SK-N-SH treated with all-trans-retinoic acid at 6 μM for 48 hours (cell line): ENCODE results near the gene CCSER1.
"Not testable (repeated sequence)": the region's sequence is repeated elsewhere in the genome, so short reads cannot be mapped to it uniquely, and the experiment has no call there.

Source experiments
- ATAC-seq: fragments of 200-7000 bp; cut with Tn5 transposase; 3 replicates; pipeline ENCODE4 v1.9.1; 2020; ENCODE audit warnings: mild to moderate bottlenecking, moderate library complexity
- ARNTL ChIP-seq: fragments of 450-650 bp; formaldehyde crosslinking; IDR thresholded peaks from 2 replicates; pipeline ENCODE4 v1.5.0; 2020; ENCODE audit warnings: low read depth, mild to moderate bottlenecking, moderate library complexity, borderline replicate concordance
- BACH2 ChIP-seq: fragments of 250-450 bp; sonication (Bioruptor Pico); IDR thresholded peaks from 2 replicates; pipeline ENCODE4 v1.9.0; 2021; ENCODE audit warnings: mild to moderate bottlenecking, borderline replicate concordance
- CREB5 ChIP-seq: fragments of 250-450 bp; sonication (Bioruptor Pico); IDR thresholded peaks from 2 replicates; pipeline ENCODE4 v1.5.1; 2020; ENCODE audit warnings: low read depth, mild to moderate bottlenecking, moderate library complexity
- CSDC2 ChIP-seq: fragments of 250-450 bp; sonication (Bioruptor Pico); IDR thresholded peaks from 2 replicates; pipeline ENCODE4 v1.5.0; 2020; ENCODE audit warnings: mild to moderate bottlenecking, moderate library complexity
- CSRNP3 ChIP-seq: fragments of 250-450 bp; sonication (Bioruptor Pico); IDR thresholded peaks from 2 replicates; pipeline ENCODE4 v1.5.1; 2021; ENCODE audit warnings: mild to moderate bottlenecking, moderate library complexity
- ESRRG ChIP-seq: fragments of 250-450 bp; sonication (Bioruptor Pico); IDR thresholded peaks from 2 replicates; pipeline ENCODE4 v1.6.1; 2021; ENCODE audit warnings: mild to moderate bottlenecking
- GLIS3 ChIP-seq: fragments of 250-450 bp; sonication (Bioruptor Pico); IDR thresholded peaks from 2 replicates; pipeline ENCODE4 v1.5.0; 2020; ENCODE audit warnings: mild to moderate bottlenecking, moderate library complexity
- ISL1 ChIP-seq: fragments of 250-450 bp; sonication (Bioruptor Pico); IDR thresholded peaks from 2 replicates; pipeline ENCODE4 v2.1.2; 2022; ENCODE audit warnings: mild to moderate bottlenecking, moderate library complexity
- OSR1 ChIP-seq: fragments of 250-450 bp; sonication (Bioruptor Pico); IDR thresholded peaks from 2 replicates; pipeline ENCODE4 v1.8.0; 2022; ENCODE audit warnings: moderate library complexity, mild to moderate bottlenecking, inconsistent platforms
- PATZ1 ChIP-seq: fragments of 250-450 bp; sonication (Bioruptor Pico); IDR thresholded peaks from 2 replicates; pipeline ENCODE4 v1.8.0; 2020; ENCODE audit warnings: mild to moderate bottlenecking, moderate library complexity, borderline replicate concordance
- POU6F1 ChIP-seq: fragments of 250-450 bp; sonication (Bioruptor Pico); IDR thresholded peaks from 2 replicates; pipeline ENCODE4 v1.8.0; 2021; ENCODE audit warnings: low read depth, mild to moderate bottlenecking, moderate library complexity, borderline replicate concordance
- PPARA ChIP-seq: fragments of 250-450 bp; sonication (Bioruptor Pico); IDR thresholded peaks from 2 replicates; pipeline ENCODE4 v1.5.0; 2020; ENCODE audit warnings: mild to moderate bottlenecking, borderline replicate concordance
- RARB ChIP-seq: fragments of 250-450 bp; sonication (Bioruptor Pico); IDR thresholded peaks from 2 replicates; pipeline ENCODE4 v1.8.0; 2021; ENCODE audit warnings: mild to moderate bottlenecking, moderate library complexity
- SNAI2 ChIP-seq: fragments of 250-450 bp; sonication (Bioruptor Pico); IDR thresholded peaks from 2 replicates; pipeline ENCODE4 v1.5.0; 2020; ENCODE audit warnings: mild to moderate bottlenecking, moderate library complexity
- TOX ChIP-seq: fragments of 250-450 bp; sonication (Bioruptor Pico); IDR thresholded peaks from 2 replicates; pipeline ENCODE4 v1.8.0; 2021; ENCODE audit warnings: mild to moderate bottlenecking, moderate library complexity, borderline replicate concordance
- ZC3H10 ChIP-seq: fragments of 250-450 bp; sonication (Bioruptor Pico); IDR thresholded peaks from 2 replicates; pipeline ENCODE4 v1.5.1; 2021; ENCODE audit warnings: mild to moderate bottlenecking, moderate library complexity
- ZFP3 ChIP-seq: fragments of 250-450 bp; sonication (Bioruptor Pico); IDR thresholded peaks from 2 replicates; pipeline ENCODE4 v1.5.0; 2020; ENCODE audit warnings: mild to moderate bottlenecking, moderate library complexity
- ZFP30 ChIP-seq: fragments of 450-650 bp; formaldehyde crosslinking; IDR thresholded peaks from 2 replicates; pipeline ENCODE4 v1.5.0; 2022; ENCODE audit warnings: mild to moderate bottlenecking, moderate library complexity
- ZNF565 ChIP-seq: fragments of 450-650 bp; formaldehyde crosslinking; conservative IDR thresholded peaks from 2 replicates; pipeline ENCODE4 v1.5.0; 2020; ENCODE audit warnings: low read depth, mild to moderate bottlenecking, moderate library complexity
- ZNF70 ChIP-seq: fragments of 450-650 bp; formaldehyde crosslinking; IDR thresholded peaks from 2 replicates; pipeline ENCODE4 v1.5.0; 2020; ENCODE audit warnings: mild to moderate bottlenecking, moderate library complexity
- ZNF8 ChIP-seq: fragments of 450-650 bp; formaldehyde crosslinking; IDR thresholded peaks from 2 replicates; pipeline ENCODE4 v1.5.0; 2020; ENCODE audit warnings: mild to moderate bottlenecking, moderate library complexity

The CCSER1 gene

GRCh38 chr4:91358621-91359020 lies 1231.4 kb downstream of the CCSER1 start:
- not testable (repeated sequence) for ATAC-seq

- no peak for TF ChIP-seq CSRNP3 (CRISPR knock-in tag)
- no peak for TF ChIP-seq TOX (CRISPR knock-in tag)
- no peak for TF ChIP-seq ESRRG
- TF ChIP-seq ZC3H10 = no peak
- no peak for TF ChIP-seq GLIS3 (CRISPR knock-in tag)
- TF ChIP-seq ZFP30 = no peak
- TF ChIP-seq ZNF70 (CRISPR knock-in tag) = no peak
- TF ChIP-seq ZNF565 (CRISPR knock-in tag) = no peak
- TF ChIP-seq BACH2 = no peak
- TF ChIP-seq ZNF8 (CRISPR knock-in tag) = no peak
- TF ChIP-seq PATZ1 = no peak
- ATAC-seq = no peak
These were observed 1232.1 kb downstream of the CCSER1 start for GRCh38 chr4:91359041-91360031.

GRCh38 chr4:91362125-91362524 lies 1234.9 kb downstream of the CCSER1 start:
- TF ChIP-seq BACH2 (no peak), RARB (CRISPR knock-in tag) (no peak), ARNTL (no peak), ZFP3 (CRISPR knock-in tag) (no peak), ZNF565 (CRISPR knock-in tag) (no peak), ZC3H10 (no peak), POU6F1 (CRISPR knock-in tag) (no peak), ISL1 (CRISPR knock-in tag) (no peak), CREB5 (CRISPR knock-in tag) (no peak), PPARA (CRISPR knock-in tag) (no peak), ZFP30 (no peak), TOX (CRISPR knock-in tag) (no peak), ESRRG (no peak), GLIS3 (CRISPR knock-in tag) (no peak)
- ATAC-seq = no peak

- no peak for ATAC-seq
- no peak for TF ChIP-seq POU6F1 (CRISPR knock-in tag)
- no peak for TF ChIP-seq PPARA (CRISPR knock-in tag)
- no peak for TF ChIP-seq CREB5 (CRISPR knock-in tag)
- no peak for TF ChIP-seq ZFP3 (CRISPR knock-in tag)
- TF ChIP-seq ZNF70 (CRISPR knock-in tag) = no peak
- no peak for TF ChIP-seq ESRRG
- no peak for TF ChIP-seq RARB (CRISPR knock-in tag)
- no peak for TF ChIP-seq ZFP30
- TF ChIP-seq GLIS3 (CRISPR knock-in tag) = no peak
- TF ChIP-seq OSR1 (CRISPR knock-in tag) = no peak
- no peak for TF ChIP-seq ISL1 (CRISPR knock-in tag)
- no peak for TF ChIP-seq ZNF565 (CRISPR knock-in tag)
- no peak for TF ChIP-seq SNAI2 (CRISPR knock-in tag)
- TF ChIP-seq PATZ1 = no peak
- no peak for TF ChIP-seq CSRNP3 (CRISPR knock-in tag)
- no peak for TF ChIP-seq CSDC2
- TF ChIP-seq ARNTL = no peak
These were observed 1239.4 kb downstream of the CCSER1 start for GRCh38 chr4:91366554-91366953.
